ENCODE results near the gene GGTLC3. TPM values are rescaled to one million over a fixed set of nuclear protein-coding genes. Genes with fewer than 3 reads are reported as not detected.
"Not testable (repeated sequence)": the region's sequence is repeated elsewhere in the genome, so short reads cannot be mapped to it uniquely, and the experiment has no call there.

GGTLC3 gene
- total and polyA plus RNA-seq, 5 donors, result not detected

DNA sequence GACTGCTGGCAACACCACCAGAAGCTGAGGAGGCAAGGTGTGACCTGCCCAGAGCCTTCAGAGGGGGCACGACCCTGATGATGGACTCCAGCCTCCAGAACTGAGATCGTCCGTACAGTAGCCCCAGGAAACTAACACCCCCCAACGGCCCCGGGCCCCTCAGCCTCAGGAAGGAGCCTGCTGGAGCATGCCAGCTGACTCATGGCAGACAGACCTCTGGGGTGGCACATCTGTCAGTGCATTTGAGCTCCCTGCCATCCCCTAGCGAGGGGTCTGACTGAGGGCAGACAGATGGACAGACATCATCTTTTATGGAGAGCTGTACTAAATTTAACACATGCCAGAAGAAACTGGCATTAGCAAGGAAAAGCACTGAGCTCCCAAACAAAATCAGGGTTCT, 22.0 kb upstream of the GGTLC3 start:
- DNase-seq, result peak in 1 of 3 donors; percentile 43
- ATAC-seq; H3K4me3 ChIP-seq (ENCODE audit: low read length); H3K9me3 ChIP-seq (ENCODE audit: control insufficient read depth, low read length); H3K27me3 ChIP-seq (ENCODE audit: control insufficient read depth, insufficient read depth); H3K4me1 ChIP-seq (ENCODE audit: control insufficient read depth, insufficient read depth, low read length); intact Hi-C loops (cut with DNase I); H3K27ac ChIP-seq (ENCODE audit: low read length): not testable (repeated sequence)
- 87% methylated on average over 5 of the region's 6 CpGs for WGBS

DNA sequence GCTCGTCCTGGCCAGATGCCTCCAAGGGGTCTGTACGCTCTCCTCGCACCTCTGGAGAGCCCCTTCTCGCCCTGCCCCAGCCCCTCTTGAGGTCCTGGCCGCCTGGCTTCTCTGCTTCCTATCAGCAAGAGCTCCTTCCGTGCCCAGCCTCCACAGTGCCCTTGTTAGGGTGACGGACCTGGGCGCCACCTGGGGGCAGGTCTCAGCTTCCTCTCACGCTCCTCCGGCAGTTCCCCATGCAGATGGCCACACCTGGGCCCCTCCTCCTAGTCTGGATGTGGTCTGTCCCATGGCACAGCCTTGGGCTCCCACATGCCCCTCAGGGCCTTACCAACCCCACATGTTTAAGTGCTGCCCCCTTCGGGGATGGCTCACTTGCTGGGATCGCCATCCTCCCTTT, 16.4 kb upstream of the GGTLC3 start:
- H3K27ac ChIP-seq (ENCODE audit: low read length); H3K4me3 ChIP-seq (ENCODE audit: low read length); H3K4me1 ChIP-seq (ENCODE audit: control insufficient read depth, insufficient read depth, low read length); H3K9me3 ChIP-seq (ENCODE audit: control insufficient read depth, low read length); intact Hi-C loops (cut with DNase I); H3K27me3 ChIP-seq (ENCODE audit: control insufficient read depth, insufficient read depth): not testable (repeated sequence)
- ATAC-seq (peak in 1 of 2 donors; percentile 13), DNase-seq (peak in 1 of 3 donors; percentile 37)
- WGBS, result no CpG with 5 or more reads among the region's 12 CpGs

GRCh38 chr22:18533633-18534032, 15.7 kb upstream of the GGTLC3 start:
- intact Hi-C loops (cut with DNase I); H3K4me3 ChIP-seq (ENCODE audit: low read length); ATAC-seq; DNase-seq; H3K27ac ChIP-seq (ENCODE audit: low read length); H3K27me3 ChIP-seq (ENCODE audit: control insufficient read depth, insufficient read depth); H3K4me1 ChIP-seq (ENCODE audit: control insufficient read depth, insufficient read depth, low read length); H3K9me3 ChIP-seq (ENCODE audit: control insufficient read depth, low read length): not testable (repeated sequence)
- no CpG with 5 or more reads among the region's 11 CpGs for WGBS

DNA sequence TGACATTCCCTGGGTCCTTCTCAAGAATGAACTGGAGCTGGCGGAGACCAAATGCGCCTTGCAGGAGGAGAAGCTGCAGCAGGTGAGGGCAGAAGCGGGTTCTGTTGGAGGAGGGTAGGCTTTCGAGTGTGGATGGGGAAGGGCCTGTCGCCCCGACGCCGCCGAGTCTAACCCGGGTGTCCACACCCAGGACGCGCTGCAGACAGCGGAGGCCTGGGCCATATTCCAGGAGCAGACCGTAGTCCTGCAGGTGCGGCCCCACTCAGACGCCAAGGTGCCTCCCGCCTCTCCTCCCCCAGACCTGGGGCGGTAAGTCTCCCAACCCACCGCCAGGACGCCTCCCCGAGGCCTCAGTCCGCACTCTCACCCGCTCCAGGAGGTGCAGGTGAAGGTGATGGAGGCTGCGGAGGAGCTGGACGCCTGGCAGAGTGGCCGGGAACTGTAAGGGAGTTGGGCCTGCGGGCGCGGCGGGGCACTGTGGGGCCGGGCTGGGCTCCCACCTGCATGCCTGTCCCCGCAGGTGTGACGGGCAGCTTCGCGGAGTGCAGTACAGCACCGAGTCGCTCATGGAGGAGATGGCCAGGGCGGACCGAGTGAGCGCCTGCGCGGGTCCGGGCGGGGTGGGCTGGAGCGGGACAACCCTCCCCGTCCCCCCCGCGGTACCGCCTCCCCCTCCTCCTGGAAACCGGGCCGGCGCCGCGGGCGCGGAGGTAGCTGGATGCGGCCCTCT, 11.6 kb upstream of the GGTLC3 start:
- H3K4me1 ChIP-seq (ENCODE audit: control insufficient read depth, insufficient read depth, low read length); H3K4me3 ChIP-seq (ENCODE audit: low read length); H3K9me3 ChIP-seq (ENCODE audit: control insufficient read depth, low read length); intact Hi-C loops (cut with DNase I); H3K27ac ChIP-seq (ENCODE audit: low read length); H3K27me3 ChIP-seq (ENCODE audit: control insufficient read depth, insufficient read depth): not testable (repeated sequence)
- DNase-seq, result peak in 2 of 3 donors; percentile 32 to 49
- ATAC-seq, result peak; percentile 21 to 63
- 6% methylated on average over 12 of the region's 57 CpGs for WGBS

- H3K9me3 ChIP-seq (ENCODE audit: control insufficient read depth, low read length); intact Hi-C loops (cut with DNase I); H3K4me3 ChIP-seq (ENCODE audit: low read length); H3K4me1 ChIP-seq (ENCODE audit: control insufficient read depth, insufficient read depth, low read length); H3K27me3 ChIP-seq (ENCODE audit: control insufficient read depth, insufficient read depth); H3K27ac ChIP-seq (ENCODE audit: low read length): not testable (repeated sequence)
- ATAC-seq (peak; percentile 97 to 98), DNase-seq (peak; percentile 75 to 97 (median 96))
- WGBS, result under 1% methylated on average over 25 of the region's 66 CpGs
These were observed 10.8 kb upstream of the GGTLC3 start for GRCh38 chr22:18528597-18529415.

DNA sequence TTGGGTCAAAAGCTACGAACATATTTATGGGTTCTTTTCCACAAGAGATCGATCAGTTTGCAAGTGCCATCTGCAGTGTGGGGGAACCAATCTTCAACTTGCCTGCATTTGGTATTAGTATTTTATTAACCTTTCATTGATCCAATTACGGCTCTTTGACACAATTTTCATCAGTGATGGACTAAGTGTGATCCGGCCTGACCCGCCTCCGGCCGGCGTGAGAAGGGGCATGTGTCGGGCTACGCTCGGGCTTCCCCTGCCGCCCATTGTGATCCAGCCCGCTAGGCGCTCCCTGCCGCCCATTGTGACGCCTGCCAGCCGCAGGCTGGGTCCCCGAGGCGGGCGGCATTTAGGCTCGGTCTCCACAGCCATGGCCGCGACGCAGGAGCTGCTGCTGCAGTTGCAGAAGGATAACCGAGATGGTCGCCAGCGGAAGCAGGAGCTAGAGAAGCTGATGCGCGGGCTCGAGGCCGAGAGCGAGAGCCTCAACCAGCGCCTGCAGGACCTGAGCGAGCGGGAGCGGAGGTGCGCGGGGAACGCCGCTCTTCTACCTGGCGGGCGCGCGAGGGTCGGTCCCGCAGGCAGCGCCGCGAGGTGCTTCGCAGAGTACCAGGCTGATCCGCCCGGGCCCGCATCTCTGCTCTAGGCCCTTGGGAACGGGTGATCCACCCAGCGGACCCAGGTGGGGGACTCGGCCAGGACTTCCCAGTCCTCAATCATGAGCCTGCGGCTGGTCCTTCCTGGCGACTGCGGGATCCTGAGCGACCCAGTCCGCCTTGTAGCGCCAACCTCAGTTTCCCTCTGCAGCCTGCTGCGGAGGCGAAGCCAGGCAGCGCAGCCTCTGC, 10.0 kb upstream of the GGTLC3 start, which contains the start of gene TMEM191B:
TSS of gene TMEM191B (plus strand) at position 51 of the 845 bp plus-strand sequence. CDS start at position 230, 179 bp downstream.
- H3K4me1 ChIP-seq (ENCODE audit: control insufficient read depth, insufficient read depth, low read length); H3K4me3 ChIP-seq (ENCODE audit: low read length); intact Hi-C loops (cut with DNase I); H3K9me3 ChIP-seq (ENCODE audit: control insufficient read depth, low read length); H3K27ac ChIP-seq (ENCODE audit: low read length); DNase-seq; H3K27me3 ChIP-seq (ENCODE audit: control insufficient read depth, insufficient read depth): not testable (repeated sequence)
- peak; percentile 25 to 36 for ATAC-seq
- no CpG with 5 or more reads among the region's 65 CpGs for WGBS

DNA sequence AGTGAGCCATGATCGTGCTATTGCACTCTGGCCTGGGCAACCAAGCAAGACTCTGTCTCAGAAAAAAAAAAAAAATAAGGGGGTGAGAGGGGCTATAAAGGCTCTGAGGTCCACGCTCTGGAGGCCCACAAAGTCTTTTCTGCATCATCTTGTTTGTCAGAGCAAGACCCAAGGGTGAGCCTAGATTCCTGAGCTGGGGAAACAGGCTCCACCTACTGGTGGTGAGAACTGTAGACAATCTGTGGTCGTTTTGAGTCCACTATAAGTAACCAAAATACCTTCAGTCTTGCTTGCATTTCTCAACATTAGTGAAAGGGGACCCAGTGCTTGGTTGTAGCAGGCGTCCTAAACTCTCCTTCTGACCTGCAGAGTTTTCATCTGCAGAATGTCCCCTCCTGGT, 5.4 kb upstream of the GGTLC3 start:
- H3K27me3 ChIP-seq (ENCODE audit: control insufficient read depth, insufficient read depth); DNase-seq; H3K4me3 ChIP-seq (ENCODE audit: low read length); intact Hi-C loops (cut with DNase I); H3K4me1 ChIP-seq (ENCODE audit: control insufficient read depth, insufficient read depth, low read length); H3K27ac ChIP-seq (ENCODE audit: low read length); H3K9me3 ChIP-seq (ENCODE audit: control insufficient read depth, low read length): not testable (repeated sequence)
- ATAC-seq, result peak in 1 of 2 donors; percentile 44
- WGBS, result no CpG with 5 or more reads among the region's 4 CpGs

DNA sequence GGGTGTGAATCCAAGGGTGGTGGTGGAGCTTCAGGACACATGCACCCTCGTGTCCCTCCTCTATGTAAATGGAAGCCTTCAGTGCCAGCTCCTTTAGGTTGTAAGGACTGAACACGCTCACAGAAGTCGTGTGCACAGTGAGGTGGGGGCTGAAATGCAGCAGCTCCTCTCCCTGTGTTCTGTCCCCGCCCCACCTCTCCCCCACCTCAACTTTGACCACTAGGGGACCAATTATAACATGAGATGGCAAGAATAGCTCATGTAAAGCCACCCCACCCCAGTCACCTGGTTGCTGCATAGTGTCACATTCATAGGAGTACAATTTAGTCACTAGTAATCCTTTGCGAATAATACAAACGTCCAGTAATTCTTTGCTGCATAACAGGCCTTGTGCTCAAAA, 4.8 kb upstream of the GGTLC3 start:
- H3K9me3 ChIP-seq (ENCODE audit: control insufficient read depth, low read length); ATAC-seq; H3K4me1 ChIP-seq (ENCODE audit: control insufficient read depth, insufficient read depth, low read length); H3K27ac ChIP-seq (ENCODE audit: low read length); H3K4me3 ChIP-seq (ENCODE audit: low read length); DNase-seq; H3K27me3 ChIP-seq (ENCODE audit: control insufficient read depth, insufficient read depth); intact Hi-C loops (cut with DNase I): not testable (repeated sequence)
- no CpG with 5 or more reads among the region's 6 CpGs for WGBS

DNA sequence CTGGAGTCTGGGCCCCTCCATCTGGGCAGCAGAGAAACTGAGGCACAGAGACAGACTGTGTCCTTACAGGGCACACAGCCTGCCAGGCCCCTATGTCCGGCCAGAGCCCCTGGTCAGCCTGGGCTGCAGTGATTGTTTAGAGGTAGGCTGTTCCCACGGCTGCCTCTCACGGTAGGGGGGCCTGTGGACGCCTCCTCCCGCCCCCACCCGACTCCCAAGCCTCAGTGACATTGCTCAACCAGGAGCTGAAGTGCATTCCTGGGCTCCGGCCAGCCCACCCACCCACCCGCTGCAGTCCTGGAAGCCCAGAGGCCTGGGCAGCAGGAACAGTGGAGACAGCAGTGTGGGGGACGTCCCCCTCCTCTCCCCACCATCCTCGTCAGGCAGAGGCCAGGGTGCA, 4.5 kb downstream of the GGTLC3 start:
- H3K4me1 ChIP-seq (ENCODE audit: control insufficient read depth, insufficient read depth, low read length); intact Hi-C loops (cut with DNase I); H3K9me3 ChIP-seq (ENCODE audit: control insufficient read depth, low read length); H3K4me3 ChIP-seq (ENCODE audit: low read length); H3K27me3 ChIP-seq (ENCODE audit: control insufficient read depth, insufficient read depth); H3K27ac ChIP-seq (ENCODE audit: low read length); ATAC-seq: not testable (repeated sequence)
- 29% methylated on average over 6 of the region's 10 CpGs for WGBS
- DNase-seq, result peak in 1 of 3 donors; percentile 47

GRCh38 chr22:18512378-18512777, 5.6 kb downstream of the GGTLC3 start:
- WGBS, result 51% methylated on average over 5 of the region's 10 CpGs
- H3K9me3 ChIP-seq (ENCODE audit: control insufficient read depth, low read length); H3K4me1 ChIP-seq (ENCODE audit: control insufficient read depth, insufficient read depth, low read length); intact Hi-C loops (cut with DNase I); H3K4me3 ChIP-seq (ENCODE audit: low read length); H3K27ac ChIP-seq (ENCODE audit: low read length); ATAC-seq; H3K27me3 ChIP-seq (ENCODE audit: control insufficient read depth, insufficient read depth): not testable (repeated sequence)
- peak in 2 of 3 donors; percentile 20 to 49 for DNase-seq

Measured in right cardiac atrium (tissue), 5 donors.